Keratinocyte (primary cell): ENCODE measurements around the gene RPS16.

Source experiments
- EZH2 ChIP-seq: IDR thresholded peaks from one replicate; pipeline ENCODE4 v1.6.1; 2012; ENCODE audit warnings: inconsistent platforms, mild to moderate bottlenecking, low read length, moderate library complexity
- TF ChIP-seq, protein P1 (sequence below), 3 experiments: IDR thresholded peaks in 1 of 3; conservative IDR thresholded peaks in 1 of 3; optimal IDR thresholded peaks in 1 of 3; 2 replicates in 2 of 3; 3 replicates in 1 of 3; pipeline versions ENCODE3 to v1.5.1; 2011; ENCODE audit warnings: low read length in 3 of 3, mild to moderate bottlenecking in 3 of 3, moderate library complexity in 2 of 3, control low read depth in 1 of 3, inconsistent platforms in 1 of 3; ENCODE audit not compliant: insufficient read depth in 2 of 3; ENCODE audit errors: extremely low read depth in 1 of 3

DNA sequence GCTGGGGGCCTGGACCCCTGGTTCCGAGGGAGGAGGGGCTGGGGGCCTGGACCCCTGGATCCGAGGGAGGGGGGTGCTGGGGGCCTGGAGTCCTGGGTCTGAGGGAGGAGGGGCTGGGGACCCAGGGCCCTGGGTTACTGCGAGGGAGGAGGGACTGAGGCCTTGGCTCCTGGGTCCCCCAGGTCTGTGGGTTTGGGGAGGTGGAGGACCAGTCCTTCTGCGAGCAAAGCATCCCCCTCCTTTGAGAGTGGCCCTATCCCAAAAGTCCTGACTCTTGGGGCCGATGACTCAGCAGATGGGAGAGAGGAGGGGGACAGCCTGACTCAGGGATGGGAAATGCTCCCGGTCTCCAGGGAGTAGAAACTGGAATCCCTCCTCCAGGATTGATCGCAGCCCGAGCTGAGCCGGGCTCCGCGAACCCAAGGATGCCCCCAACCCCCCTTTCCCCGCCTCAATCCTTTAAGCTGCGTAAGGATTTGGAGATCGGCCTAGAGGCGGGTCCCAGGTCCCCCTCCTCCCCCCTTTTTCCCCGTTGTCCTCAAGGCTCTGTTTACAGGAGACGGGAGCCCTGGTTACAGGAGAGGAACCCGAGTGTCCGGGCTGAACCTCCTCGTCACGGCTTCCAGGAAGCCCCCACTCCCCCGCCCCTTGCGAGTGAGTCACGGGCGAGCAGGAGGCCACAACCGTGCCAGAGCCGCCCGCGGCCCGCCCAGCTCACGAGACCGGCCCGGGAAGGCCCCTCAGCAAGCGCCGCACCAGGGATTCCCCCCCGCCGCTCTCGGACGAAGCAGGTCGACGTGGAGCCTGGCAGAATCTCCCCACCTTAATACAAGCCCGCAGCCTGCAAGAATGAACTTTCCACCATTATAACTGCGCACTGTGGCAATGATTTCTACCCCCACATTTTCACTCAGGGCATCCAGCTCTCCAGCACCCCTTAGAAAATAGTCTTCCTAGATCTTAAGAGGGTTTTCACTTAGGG, 32.1 kb downstream of the RPS16 start:
- TF ChIP-seq, protein P1, sequence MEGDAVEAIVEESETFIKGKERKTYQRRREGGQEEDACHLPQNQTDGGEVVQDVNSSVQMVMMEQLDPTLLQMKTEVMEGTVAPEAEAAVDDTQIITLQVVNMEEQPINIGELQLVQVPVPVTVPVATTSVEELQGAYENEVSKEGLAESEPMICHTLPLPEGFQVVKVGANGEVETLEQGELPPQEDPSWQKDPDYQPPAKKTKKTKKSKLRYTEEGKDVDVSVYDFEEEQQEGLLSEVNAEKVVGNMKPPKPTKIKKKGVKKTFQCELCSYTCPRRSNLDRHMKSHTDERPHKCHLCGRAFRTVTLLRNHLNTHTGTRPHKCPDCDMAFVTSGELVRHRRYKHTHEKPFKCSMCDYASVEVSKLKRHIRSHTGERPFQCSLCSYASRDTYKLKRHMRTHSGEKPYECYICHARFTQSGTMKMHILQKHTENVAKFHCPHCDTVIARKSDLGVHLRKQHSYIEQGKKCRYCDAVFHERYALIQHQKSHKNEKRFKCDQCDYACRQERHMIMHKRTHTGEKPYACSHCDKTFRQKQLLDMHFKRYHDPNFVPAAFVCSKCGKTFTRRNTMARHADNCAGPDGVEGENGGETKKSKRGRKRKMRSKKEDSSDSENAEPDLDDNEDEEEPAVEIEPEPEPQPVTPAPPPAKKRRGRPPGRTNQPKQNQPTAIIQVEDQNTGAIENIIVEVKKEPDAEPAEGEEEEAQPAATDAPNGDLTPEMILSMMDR (optimal IDR thresholded peaks at IDR 0.05 in 1 of 3, IDR thresholded peaks at IDR 0.05 in 1 of 3, conservative IDR thresholded peaks at IDR 0.05 in 1 of 3; ENCODE audit: extremely low read depth in 1 of 3, insufficient read depth in 2 of 3, low read length in 3 of 3): no peak
- no peak for TF ChIP-seq EZH2
